Brain microvascular endothelial cell (primary cell): Measurements from ENCODE around the gene VGLL4.

Experiments used
- DNase-seq: peaks from one replicate; pipeline ENCODE4 v3.0.0-alpha.2; 2020
- H3K27ac ChIP-seq: fragments of 250-450 bp; sonication (Bioruptor Pico); 2 replicates; pipeline ENCODE4 v1.5.1; 2020; ENCODE audit warnings: mild to moderate bottlenecking, moderate library complexity
- H3K27me3 ChIP-seq: fragments of 250-450 bp; sonication (Bioruptor Pico); replicated peaks from 2 replicates; pipeline ENCODE4 v1.5.1; 2020; ENCODE audit warnings: mild to moderate bottlenecking
- H3K36me3 ChIP-seq: fragments of 250-450 bp; sonication (Bioruptor Pico); replicated peaks from 2 replicates; pipeline ENCODE4 v1.5.1; 2020; ENCODE audit warnings: mild to moderate bottlenecking
- H3K4me3 ChIP-seq: 2 replicates; pipeline ENCODE4 v1.5.1; 2011; ENCODE audit warnings: low read depth, mild to moderate bottlenecking, control low read depth, low read length, moderate library complexity
- CTCF ChIP-seq: IDR thresholded peaks from 2 replicates; pipeline ENCODE4 v1.5.1; 2011; ENCODE audit warnings: low read depth, mild to moderate bottlenecking, moderate library complexity, low read length, control low read depth, inconsistent platforms; ENCODE audit errors: missing control alignments
- in situ Hi-C: cut with HindIII; loops from 2 replicates; pipeline ENCODE4 v1.10.0; 2017; ENCODE audit warnings: low sequenced_read_pairs, low pct_ligation_motif_present

Gene VGLL4

DNA sequence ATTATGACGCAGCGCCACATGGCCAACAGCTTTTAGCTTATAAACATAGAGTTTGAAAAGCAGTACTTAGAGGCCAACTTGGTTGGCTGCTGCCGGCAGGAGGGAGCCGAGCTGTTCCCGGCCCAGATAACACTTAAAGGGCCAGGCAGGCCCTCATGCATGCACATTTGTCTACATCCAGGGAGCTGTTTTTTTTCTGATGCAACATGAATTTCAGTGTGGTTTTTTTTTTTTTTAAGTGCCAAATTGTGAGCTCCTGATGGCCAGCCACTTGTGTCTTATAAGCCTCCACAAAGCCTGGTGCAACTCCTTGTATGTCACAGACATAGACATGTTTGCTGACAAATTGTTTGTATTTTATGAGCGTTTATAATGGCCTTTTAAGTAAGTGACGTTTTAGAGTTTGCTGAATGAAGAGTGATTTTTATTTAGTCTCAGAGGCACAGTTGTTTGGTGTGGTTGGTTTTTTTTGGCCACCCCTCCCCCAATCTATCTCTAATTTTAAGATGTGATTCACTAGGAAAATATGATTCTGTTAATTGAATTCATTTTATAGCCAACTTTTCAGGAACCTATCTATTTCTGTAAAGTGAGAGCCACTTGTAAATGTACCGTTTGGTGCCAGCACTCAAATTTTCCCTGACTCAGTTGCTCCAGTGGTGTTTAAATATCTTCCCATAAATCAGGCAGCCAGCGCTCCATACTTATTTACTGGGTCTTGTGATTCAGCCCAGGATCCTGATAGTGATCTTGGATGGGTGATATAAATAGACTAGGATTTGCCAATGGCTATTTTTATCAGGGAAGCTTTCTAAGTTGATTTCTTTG is 134.3 kb downstream of the VGLL4 start:
- no peaks in the 10 kb centered on the region for H3K36me3 ChIP-seq
- H3K27me3 ChIP-seq, result no peaks in the 10 kb centered on the region
- no peak overlapping the region for H3K4me3 ChIP-seq
- in situ Hi-C loops, result no loop called here
- peak overlapping the region; percentile 74 for H3K27ac ChIP-seq
- peak; percentile 89 for DNase-seq
- peak; percentile 49 for TF ChIP-seq CTCF

DNA sequence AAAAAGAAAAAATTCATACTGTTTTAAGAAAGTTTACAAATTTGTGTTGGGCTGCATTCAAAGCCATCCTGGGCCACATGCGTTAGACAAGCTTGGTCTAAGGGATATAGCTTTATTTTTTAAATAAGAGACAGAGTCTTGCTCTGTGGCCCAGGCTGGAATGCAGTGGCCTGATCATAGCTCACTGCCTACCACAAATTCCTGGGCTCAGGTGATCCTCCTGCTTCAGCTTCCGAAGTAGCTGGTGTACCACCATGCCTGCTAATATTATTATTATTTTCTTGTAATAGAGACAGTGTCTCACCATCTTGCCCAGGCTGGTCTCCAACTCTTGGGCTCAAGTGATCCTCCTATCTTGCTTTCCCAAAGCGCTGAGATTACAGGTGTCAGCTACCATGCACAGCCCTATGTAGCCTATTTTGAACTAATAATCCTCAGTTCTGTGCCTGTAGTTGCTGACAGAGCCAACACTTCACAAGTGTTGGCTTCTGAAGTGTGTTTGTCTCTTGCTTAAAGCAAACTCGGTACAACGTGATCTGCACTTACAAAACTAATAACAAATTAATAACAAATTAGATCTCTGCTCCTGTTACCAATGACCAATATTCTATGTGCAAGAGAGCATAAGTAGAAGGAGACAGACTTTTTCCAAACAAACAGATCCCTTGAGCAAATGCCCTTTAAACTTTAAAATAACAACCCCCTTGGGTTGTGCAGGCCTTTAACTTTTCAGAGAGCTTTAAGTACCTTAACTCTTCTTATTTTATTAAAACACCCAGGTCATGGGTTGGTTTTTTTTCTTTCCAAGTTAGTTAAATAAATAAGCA is 135.2 kb downstream of the VGLL4 start:
- Histone ChIP-seq H3K27me3 (no peaks in the 10 kb centered on the region), H3K36me3 (no peaks in the 10 kb centered on the region), H3K4me3 (no peak overlapping the region), H3K27ac (peak overlapping the region; percentile 74)
- TF ChIP-seq CTCF, result no peak
- in situ Hi-C loops, result no loop called here
- no peak for DNase-seq

DNA sequence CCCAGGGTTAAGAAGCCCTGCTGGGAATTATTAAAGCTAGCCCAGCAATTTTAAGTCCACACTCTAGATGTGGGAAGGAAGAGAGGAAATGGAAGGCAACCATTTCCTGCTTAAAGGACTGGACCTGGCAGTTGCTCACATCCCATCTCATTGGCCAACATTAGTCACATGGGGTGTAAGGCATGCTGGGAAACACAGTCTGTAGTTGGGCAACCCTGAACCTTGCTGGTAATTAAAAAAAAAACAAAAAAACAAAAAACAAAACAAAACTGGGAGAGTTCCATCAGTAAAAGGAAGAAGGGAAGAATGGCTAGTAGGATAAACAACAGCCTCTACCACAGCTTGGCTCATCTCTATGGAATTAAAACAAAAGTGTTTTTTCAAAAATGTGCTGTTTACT is 136.0 kb downstream of the VGLL4 start:
- DNase-seq, result no peak
- in situ Hi-C loops, result no loop called here
- TF ChIP-seq CTCF, result no peak
- no peak overlapping the region for H3K4me3 ChIP-seq
- H3K27me3 ChIP-seq, result no peaks in the 10 kb centered on the region
- H3K27ac ChIP-seq, result no peak overlapping the region
- H3K36me3 ChIP-seq, result no peaks in the 10 kb centered on the region
